ENCODE measurements around the gene SCAF4. TPM values are rescaled to one million over a fixed set of nuclear protein-coding genes. Genes with fewer than 3 reads are reported as not detected.

Gene SCAF4
- total RNA-seq, 1 experiment from 2014 or later = 0.98 TPM

GRCh38 chr21:31624961-31625491 is 106.9 kb downstream of the SCAF4 start:
- DNase-seq (ENCODE audit: low read depth) = no peak
- in situ Hi-C loops (cut with HindIII; ENCODE audit: low pct_unique_long_range_greater_than_20kb, low sequenced_read_pairs) = no loop called here

- DNase-seq (ENCODE audit: low read depth) = no peak
- in situ Hi-C loops (cut with HindIII; ENCODE audit: low pct_unique_long_range_greater_than_20kb, low sequenced_read_pairs) = no loop called here
Measured at GRCh38 chr21:31624181-31624580, 107.7 kb downstream of the SCAF4 start.

GRCh38 chr21:31623664-31624063 is 108.3 kb downstream of the SCAF4 start:
- no peak for DNase-seq (ENCODE audit: low read depth)
- in situ Hi-C loops (cut with HindIII; ENCODE audit: low pct_unique_long_range_greater_than_20kb, low sequenced_read_pairs) = no loop called here

DNA sequence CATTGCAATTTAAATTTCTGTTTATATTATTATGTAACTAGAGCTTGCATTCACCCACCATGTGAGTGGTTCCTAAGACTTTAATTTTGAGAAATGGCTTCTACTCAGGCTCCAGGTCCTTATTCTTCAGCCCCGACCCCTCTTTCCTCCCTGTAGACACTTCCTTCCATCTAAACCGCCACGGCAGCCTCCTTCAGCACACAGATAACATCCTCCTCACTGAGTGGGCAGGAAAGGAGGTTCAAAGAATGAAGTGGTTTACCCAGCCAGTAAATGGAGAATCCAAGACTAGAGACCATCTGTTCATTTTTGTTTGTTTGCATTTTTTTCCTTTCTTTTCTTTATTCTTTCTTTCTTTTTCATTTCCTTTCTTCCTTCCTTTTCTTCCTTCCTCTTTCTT is 109.5 kb downstream of the SCAF4 start:
- no peak for DNase-seq (ENCODE audit: low read depth)
- in situ Hi-C loops (cut with HindIII; ENCODE audit: low pct_unique_long_range_greater_than_20kb, low sequenced_read_pairs) = no loop called here

Other genes with a start within 250 kb of the SCAF4 start
- 453 and 479 TPM in 2 replicates for gene SOD1, start 72.4 kb downstream of the SCAF4 start, total RNA-seq (2014; rRNA removed; shearing (Covaris generic); ENCODE audit: low replicate concordance)
- 4.5 and 11.2 TPM in 2 replicates for gene HUNK, start 140.9 kb upstream of the SCAF4 start, total RNA-seq (2014; rRNA removed; shearing (Covaris generic); ENCODE audit: low replicate concordance)

Measured in Caki2 (cell line).